DOHH2 (cell line): ENCODE measurements around the gene ENDOD1.
"Not testable (repeated sequence)": the region's sequence is repeated elsewhere in the genome, so short reads cannot be mapped to it uniquely, and the experiment has no call there.

Experiments
- H3F3A ChIP-seq: fragments of 200-600 bp; sonication (generic), shearing (Covaris generic); 2 replicates; pipeline ENCODE4 v1.6.0; 2016; ENCODE audit warnings: antibody characterized with exemption, mild to moderate bottlenecking; ENCODE audit not compliant: control insufficient read depth, insufficient read depth
- H3K27ac ChIP-seq: fragments of 200-600 bp; sonication (generic); 2 replicates; pipeline ENCODE4 v1.5.1; 2014; ENCODE audit warnings: low read depth, mild to moderate bottlenecking, low read length, moderate library complexity
- H3K27me3 ChIP-seq: fragments of 200-600 bp; sonication (generic); 2 replicates; pipeline ENCODE4 v1.6.1; 2014; ENCODE audit warnings: mild to moderate bottlenecking, low read length, mixed read lengths; ENCODE audit not compliant: control insufficient read depth
- H3K36me3 ChIP-seq: fragments of 200-600 bp; sonication (generic); 2 replicates; pipeline ENCODE4 v1.6.1; 2014; ENCODE audit warnings: mild to moderate bottlenecking, low read length, moderate library complexity, mixed read lengths; ENCODE audit not compliant: control insufficient read depth
- H3K4me1 ChIP-seq: fragments of 200-600 bp; sonication (generic); 2 replicates; pipeline ENCODE4 v1.6.1; 2014; ENCODE audit warnings: mild to moderate bottlenecking, low read length, mixed read lengths; ENCODE audit not compliant: control insufficient read depth
- H3K4me2 ChIP-seq: fragments of 200-600 bp; sonication (generic); 2 replicates; pipeline ENCODE4 v1.6.0; 2014; ENCODE audit warnings: mild to moderate bottlenecking, low read length, moderate library complexity
- H3K4me3 ChIP-seq: fragments of 200-600 bp; sonication (generic); 2 replicates; pipeline ENCODE4 v1.5.1; 2014; ENCODE audit warnings: mild to moderate bottlenecking, low read length, mixed read lengths
- H3K79me2 ChIP-seq: fragments of 200-600 bp; sonication (generic); 2 replicates; pipeline ENCODE4 v1.6.1; 2014; ENCODE audit warnings: mild to moderate bottlenecking, low read length, mixed read lengths; ENCODE audit not compliant: control insufficient read depth
- H3K9me2 ChIP-seq: fragments of 200-600 bp; sonication (generic); replicated peaks from 2 replicates; pipeline ENCODE4 v1.6.1; 2014; ENCODE audit warnings: mild to moderate bottlenecking, low read length, mixed read lengths; ENCODE audit not compliant: control insufficient read depth
- H3K9me3 ChIP-seq: fragments of 200-600 bp; sonication (generic); 2 replicates; pipeline ENCODE4 v1.6.1; 2014; ENCODE audit warnings: antibody characterized with exemption, low read length, mixed read lengths; ENCODE audit not compliant: control insufficient read depth, insufficient read depth
- H4K20me1 ChIP-seq: fragments of 200-600 bp; sonication (generic); 2 replicates; pipeline ENCODE4 v1.6.0; 2014; ENCODE audit warnings: low read depth, mild to moderate bottlenecking, antibody characterized with exemption, low read length, moderate library complexity; ENCODE audit not compliant: control insufficient read depth, insufficient read depth
- EZH2phosphoT487 ChIP-seq: fragments of 200-600 bp; sonication (generic); IDR thresholded peaks from 2 replicates; pipeline ENCODE4 v1.6.1; 2017; ENCODE audit warnings: borderline replicate concordance, mild to moderate bottlenecking, antibody characterized with exemption, low read length, moderate library complexity, mixed read lengths
- TF ChIP-seq, protein P1 (sequence below): fragments of 200-600 bp; sonication (generic); IDR thresholded peaks from one replicate; pipeline ENCODE4 v1.5.1; 2014; ENCODE audit warnings: antibody characterized with exemption, mild to moderate bottlenecking, low read depth, low read length; ENCODE audit not compliant: poor library complexity, severe bottlenecking

ENDOD1 gene

DNA sequence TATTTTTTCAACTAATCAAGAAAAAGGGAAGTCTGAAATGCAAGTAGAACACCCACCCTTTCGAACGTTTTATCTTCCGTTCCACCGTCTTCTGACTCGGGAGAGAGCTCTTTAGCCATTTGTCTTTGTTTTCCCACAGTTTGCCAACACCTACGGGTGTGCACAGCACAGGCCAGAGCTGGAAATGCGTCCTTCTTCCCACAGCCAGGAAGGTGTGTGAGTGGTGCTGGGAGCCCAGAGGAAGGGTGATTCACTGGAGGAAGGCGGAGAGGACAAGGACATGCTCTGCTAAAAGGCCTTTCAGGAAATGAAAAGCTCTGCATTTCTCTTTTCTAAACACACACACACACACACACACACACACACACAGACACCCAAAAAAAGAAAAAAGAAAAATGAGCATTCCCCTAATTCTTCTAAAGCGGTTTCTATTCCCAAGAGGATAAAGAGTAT lies 18.5 kb downstream of the ENDOD1 start:
- no peak overlapping the region for H3K27ac ChIP-seq

DNA sequence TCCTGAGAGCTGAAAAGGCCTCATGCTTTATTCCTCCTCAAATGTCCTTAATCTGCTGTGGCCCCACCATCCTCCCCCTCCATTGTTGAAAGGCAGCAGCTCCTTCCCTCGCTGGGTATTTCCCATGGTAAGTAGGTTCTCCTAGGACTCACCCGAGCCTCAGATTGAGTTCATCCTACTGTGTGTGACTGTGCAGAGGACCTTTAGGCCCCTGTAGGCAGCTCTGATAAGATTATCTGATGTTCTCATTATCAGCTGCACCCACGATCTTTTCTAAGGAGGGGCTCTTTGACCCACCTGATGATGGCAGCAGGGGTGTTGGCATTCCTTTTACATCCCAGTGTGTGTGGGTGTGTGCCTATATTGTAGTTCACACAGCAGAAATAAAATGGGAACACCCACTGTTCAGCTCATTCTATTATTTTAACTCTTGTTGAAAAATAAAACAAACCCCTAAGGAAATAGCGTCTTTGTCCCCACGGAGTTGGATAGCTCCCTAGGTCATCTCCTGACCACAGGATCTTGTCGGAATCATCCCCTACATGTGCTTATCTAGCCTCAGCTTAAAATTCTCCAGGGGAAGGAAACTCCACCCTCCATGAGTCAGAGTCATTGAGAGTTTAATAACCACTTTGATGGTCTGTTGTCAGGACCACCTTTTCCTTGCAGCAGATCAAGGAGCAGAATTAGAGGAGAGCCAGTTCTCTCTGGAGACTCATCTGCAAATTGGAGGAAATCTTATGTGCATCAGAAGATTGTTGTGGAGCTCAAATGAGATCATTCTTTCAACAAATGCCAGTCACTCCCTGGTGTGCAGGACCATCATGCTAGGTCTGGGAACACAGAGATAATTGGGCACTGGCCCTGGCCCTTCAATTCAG lies 19.3 kb downstream of the ENDOD1 start:
- Histone ChIP-seq H3K27ac (no peak overlapping the region), H3F3A (no peaks in the 10 kb centered on the region), H3K9me3 (no peaks in the 10 kb centered on the region), H3K79me2 (peaks cover 4% of the 10 kb centered on the region; the same call in 1 of the 2 replicates), H3K4me3 (no peak overlapping the region), H4K20me1 (no peaks in the 10 kb centered on the region), H3K9me2 (no peaks in the 10 kb centered on the region), H3K36me3 (peaks cover 4% of the 10 kb centered on the region; the same call in 1 of the 2 replicates), H3K27me3 (no peaks in the 10 kb centered on the region), H3K4me2 (no peak overlapping the region), H3K4me1 (peaks cover 7% of the 10 kb centered on the region)
- TF ChIP-seq, protein P1, sequence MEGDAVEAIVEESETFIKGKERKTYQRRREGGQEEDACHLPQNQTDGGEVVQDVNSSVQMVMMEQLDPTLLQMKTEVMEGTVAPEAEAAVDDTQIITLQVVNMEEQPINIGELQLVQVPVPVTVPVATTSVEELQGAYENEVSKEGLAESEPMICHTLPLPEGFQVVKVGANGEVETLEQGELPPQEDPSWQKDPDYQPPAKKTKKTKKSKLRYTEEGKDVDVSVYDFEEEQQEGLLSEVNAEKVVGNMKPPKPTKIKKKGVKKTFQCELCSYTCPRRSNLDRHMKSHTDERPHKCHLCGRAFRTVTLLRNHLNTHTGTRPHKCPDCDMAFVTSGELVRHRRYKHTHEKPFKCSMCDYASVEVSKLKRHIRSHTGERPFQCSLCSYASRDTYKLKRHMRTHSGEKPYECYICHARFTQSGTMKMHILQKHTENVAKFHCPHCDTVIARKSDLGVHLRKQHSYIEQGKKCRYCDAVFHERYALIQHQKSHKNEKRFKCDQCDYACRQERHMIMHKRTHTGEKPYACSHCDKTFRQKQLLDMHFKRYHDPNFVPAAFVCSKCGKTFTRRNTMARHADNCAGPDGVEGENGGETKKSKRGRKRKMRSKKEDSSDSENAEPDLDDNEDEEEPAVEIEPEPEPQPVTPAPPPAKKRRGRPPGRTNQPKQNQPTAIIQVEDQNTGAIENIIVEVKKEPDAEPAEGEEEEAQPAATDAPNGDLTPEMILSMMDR: no peak
- TF ChIP-seq EZH2phosphoT487: no peak

More for the DNA sequence above, 18.5 kb downstream of the ENDOD1 start:
- Histone ChIP-seq H3K36me3 (peaks cover 4% of the 10 kb centered on the region; the same call in 1 of the 2 replicates), H4K20me1 (no peaks in the 10 kb centered on the region), H3F3A (no peaks in the 10 kb centered on the region), H3K27me3 (no peaks in the 10 kb centered on the region), H3K9me3 (no peaks in the 10 kb centered on the region), H3K4me1 (peaks cover 7% of the 10 kb centered on the region), H3K4me3 (no peak overlapping the region), H3K79me2 (no peaks in the 10 kb centered on the region; the same call in 1 of the 2 replicates), H3K4me2 (no peak overlapping the region), H3K9me2 (no peaks in the 10 kb centered on the region)
- TF ChIP-seq, protein P1: no peak
- TF ChIP-seq EZH2phosphoT487: no peak

DNA sequence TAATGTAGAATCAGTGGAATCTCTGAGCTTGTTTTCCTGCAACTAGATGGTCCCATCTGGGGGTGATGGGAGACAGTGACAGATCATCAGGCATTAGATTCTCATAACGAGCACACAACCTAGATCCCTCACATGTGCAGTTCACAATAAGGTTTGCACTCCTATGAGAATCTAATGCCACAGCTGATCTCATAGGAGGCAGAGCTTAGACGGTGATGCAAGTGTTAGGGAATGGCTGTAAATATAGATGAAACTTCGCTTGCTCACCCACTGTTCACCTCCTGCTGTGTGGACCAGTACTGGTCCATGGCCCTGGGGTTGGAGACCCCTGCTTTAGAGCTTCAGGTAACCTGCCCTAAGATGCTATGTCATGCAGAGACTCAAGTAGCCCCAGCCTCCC lies 21.8 kb downstream of the ENDOD1 start:
- not testable (repeated sequence) for H3K27me3 ChIP-seq, H4K20me1 ChIP-seq, H3K36me3 ChIP-seq, H3K9me3 ChIP-seq, H3F3A ChIP-seq, H3K4me3 ChIP-seq, H3K4me1 ChIP-seq, H3K27ac ChIP-seq, H3K4me2 ChIP-seq, H3K9me2 ChIP-seq, H3K79me2 ChIP-seq

DNA sequence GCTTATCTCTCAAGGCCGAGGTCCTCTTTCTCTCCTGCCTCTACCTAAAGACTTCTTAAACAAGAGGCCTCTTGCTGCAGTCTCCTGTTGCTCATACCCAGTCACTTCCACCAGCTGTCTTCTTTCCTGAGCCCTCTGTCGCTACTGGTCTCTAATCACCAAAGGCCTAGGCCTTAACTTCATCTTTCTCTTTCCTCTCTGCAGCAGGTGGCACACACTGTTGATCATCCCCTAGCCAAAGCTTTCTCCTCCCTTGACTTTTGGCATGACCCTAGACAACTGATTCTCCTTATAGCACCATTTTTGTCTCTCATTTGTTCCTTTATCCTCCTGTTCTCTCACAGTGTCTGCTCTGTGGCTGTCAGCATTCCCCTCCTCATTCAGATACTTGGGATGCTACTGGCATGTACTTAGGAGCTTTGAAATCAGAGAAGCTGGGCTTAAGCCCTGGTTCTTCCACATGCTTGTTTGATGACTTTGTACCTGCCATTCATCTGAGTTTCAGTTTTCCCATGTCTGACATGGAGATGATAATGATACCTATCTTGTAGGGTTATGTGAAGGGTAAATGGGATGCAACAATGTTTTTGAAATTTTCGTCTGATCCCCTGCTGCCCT lies 22.4 kb downstream of the ENDOD1 start:
- no peak overlapping the region for H3K27ac ChIP-seq
- no peaks in the 10 kb centered on the region for H3K9me3 ChIP-seq
- TF ChIP-seq, protein P1: no peak
- TF ChIP-seq EZH2phosphoT487: no peak
- H4K20me1 ChIP-seq: no peaks in the 10 kb centered on the region
- peaks cover 4% of the 10 kb centered on the region; the same call in 1 of the 2 replicates for H3K36me3 ChIP-seq
- H3K9me2 ChIP-seq: no peaks in the 10 kb centered on the region
- H3F3A ChIP-seq: no peaks in the 10 kb centered on the region
- no peak overlapping the region for H3K4me3 ChIP-seq
- peaks cover 3% of the 10 kb centered on the region for H3K4me1 ChIP-seq
- no peaks in the 10 kb centered on the region for H3K27me3 ChIP-seq
- H3K79me2 ChIP-seq: peaks cover 8% of the 10 kb centered on the region; the same call in 1 of the 2 replicates
- no peak overlapping the region for H3K4me2 ChIP-seq
